HG03378 (cell line): ENCODE measurements around the gene TTYH2.
"Not testable (repeated sequence)": the region's sequence is repeated elsewhere in the genome, so short reads cannot be mapped to it uniquely, and the experiment has no call there.

Experiments
- ATAC-seq: cut with Tn5 transposase; IDR thresholded peaks from one replicate; pipeline ENCODE4 v1.9.1; 2021; ENCODE audit warnings: mild to moderate bottlenecking, moderate library complexity; ENCODE audit not compliant: unreplicated experiment

TTYH2 gene

DNA sequence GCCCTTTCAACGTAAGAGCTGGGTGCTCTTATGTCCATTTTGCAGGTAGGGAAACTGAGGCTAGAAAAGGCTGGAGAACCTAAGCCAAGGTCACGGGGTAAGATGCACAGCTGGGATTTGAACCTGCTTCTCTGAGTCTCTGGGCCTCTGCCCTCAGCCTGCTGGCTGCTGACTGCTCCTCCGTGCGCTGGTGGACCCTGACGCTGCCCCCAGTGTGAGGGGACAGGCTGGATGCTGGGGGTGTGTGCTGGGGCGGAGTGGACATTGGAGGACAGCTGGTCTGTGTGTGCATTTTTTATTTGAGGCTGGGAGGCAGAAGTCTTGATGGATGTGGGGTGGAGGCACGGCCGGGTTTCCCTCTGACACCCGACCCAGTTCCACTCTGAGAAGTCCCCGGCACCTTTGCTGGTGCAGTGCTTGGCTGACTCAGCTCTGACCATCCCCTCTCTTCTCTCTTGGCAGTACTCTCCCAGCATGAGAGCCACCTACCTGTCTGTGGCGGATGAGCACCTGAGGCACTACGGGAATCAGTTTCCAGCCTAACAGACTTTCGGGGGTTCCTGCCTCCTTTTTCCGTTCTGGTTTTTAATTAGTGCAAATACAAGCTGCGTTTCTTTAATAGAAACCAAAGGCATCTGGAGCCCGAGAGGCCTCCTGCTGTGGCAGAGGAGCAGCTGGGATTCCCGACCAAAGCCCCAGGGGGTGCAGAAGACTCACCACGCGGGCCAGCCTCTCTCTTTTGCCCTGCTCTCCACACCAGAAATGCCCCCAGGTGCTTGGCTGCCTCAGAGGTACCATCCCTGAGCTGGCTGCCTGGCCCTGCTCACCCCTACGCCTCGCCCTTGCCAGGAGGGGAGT is 46.5 kb downstream of the TTYH2 start:
- no peak for ATAC-seq

DNA sequence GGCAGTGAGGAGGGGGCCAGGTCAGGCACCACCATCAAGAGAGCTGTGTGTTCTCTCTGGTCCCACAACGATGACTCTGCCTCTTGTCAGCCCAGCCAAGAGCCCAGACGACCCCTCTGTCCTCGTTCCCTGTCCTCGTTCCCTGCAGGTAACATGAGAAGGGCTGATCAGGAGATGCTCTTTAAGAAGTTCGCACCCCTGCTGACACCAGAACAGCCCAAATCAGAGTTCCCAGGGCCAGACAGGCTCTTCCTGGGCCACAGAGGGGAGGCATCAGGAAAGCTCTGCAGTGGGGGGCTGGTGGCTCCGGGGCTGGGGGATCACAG is 47.1 kb downstream of the TTYH2 start:
- ATAC-seq, result no peak

DNA sequence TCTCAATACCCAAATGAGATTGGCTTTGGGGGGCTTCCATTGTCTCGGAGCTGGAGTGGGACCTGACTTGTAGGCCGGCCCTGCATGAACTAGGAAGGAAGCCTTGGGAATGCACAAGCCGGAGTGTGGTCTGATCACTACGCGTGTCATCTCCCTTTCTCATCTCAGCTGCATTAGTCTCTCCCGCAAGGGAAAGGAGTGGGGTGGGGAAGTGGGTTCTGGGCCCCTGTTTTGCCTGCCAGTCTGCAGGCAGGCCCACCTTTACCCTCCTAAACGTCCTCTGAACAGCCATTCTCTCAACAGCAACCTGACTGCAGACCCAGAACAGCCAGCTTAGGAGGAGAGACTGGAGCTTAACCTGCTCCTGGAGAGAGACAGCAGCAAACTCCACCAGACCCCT is 49.2 kb downstream of the TTYH2 start:
- ATAC-seq, result no peak

DNA sequence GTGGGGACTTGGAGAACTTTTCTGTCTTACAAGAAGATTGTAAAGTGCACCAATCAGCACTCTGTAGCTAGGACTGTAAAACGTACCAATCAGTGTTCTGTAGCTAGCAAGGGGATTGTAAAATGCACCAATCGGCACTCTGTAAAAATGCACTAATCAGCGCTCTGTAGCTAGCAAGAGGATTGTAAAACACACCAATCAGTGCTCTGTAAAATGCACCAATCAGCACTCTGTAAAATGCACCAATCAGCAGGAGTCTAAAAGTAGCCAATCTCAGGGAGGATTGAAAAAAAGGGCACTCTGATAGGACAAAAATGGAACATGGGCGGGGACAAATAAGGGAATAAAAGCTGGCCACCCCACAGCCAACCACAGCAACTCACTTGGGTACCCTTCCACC is 53.7 kb downstream of the TTYH2 start:
- ATAC-seq, result not testable (repeated sequence)

DNA sequence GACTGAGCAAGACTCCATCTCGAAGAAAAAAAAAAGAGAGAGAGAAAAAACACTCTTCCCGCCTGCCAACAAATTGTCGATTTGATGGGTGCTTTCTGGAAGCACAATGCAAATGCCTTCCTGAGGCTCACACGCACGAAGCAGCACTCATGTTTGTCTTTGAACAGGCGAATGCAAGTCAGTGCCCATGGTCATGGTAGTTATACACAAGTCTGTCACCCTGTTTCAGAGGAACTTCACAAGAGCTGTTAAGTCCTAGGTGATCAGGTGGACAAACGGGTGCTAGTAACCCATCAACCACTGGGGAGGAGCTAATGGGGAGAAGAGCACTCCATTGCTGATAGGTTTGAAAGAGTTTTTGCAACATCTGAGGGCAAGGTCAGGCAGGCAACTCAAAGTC is 54.2 kb downstream of the TTYH2 start:
- no peak for ATAC-seq

DNA sequence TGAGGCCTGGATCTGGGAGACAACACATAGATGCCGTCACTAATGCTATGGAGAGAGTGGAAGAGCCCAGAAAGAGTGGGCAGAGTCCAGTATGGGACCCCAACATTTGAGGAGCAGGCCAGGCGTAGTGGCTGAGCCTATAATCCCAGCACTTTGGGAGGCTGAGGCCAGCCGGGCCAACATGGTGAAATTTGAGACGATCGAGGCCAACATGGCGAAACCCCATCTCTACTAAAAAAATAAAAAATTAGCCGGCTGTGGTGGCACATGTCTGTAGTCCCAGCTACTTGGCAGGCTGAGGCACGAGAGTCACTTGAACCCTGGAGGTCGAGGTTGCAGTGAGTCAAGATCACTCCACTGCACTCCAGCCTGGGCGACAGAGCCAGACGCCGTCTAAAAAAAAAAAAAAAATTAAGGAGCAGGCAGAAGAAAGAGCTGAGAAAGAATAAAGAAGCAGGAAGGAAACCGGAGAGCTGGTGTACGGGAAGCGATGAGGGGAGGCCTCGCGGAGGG is 54.7 kb downstream of the TTYH2 start:
- no peak for ATAC-seq

DNA sequence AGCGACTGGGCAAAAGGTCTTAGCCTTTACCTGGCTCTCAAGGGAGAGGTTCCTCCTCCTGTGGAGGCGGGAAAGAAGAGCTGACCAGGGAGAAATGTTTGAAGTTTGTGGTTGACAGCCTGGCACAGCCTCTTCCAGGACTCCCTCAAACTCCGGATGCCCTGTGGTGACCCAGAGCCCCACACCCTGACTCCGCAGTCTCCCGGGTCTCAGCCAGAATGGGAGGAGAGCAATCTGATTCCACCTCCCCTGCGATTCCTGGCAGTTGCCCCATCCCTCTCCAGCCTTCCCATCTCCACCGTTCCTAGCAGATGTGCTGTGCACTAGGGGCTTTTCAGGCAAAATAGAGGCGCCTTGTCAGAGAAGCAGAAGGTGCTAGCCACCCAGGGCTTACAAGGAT is 55.2 kb downstream of the TTYH2 start:
- ATAC-seq, result no peak

DNA sequence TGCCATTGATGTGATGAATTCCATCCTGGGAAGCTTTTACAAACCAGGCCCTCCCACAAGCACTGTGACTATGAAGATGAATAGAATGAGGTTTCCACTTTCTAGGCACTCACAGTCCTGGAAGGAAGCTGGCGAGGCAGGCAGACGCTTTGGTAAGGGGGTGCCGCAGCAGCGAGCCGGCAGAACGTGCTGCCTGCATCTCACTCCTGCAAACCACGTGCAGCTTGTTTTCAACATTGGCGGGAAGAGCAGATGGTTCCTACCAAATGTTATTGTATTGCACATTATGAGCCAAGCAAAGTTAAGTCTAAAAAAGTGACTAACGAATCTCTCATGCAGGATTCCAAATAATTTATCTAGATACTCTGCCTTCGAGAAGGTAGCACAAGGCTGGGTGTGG is 57.0 kb downstream of the TTYH2 start:
- ATAC-seq, result no peak

DNA sequence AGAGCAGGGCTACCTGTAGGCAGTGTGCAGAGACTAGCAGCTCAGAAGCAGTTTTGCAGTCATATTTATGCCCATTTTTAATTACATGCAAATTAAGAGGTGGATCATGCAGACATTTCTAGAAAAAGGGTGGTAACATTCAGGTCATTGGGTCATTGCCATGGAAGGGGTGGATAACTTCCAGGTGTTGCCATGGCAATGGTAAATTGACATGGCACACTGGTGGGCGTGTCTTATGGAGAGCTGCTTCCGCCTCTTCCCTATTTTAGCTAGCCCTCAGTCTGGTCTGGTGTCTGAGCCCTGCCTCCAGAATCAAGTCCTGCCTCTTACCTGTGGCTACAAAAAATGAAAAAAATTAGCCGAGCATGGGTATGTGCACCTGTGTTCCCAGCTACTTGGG is 57.9 kb downstream of the TTYH2 start:
- no peak for ATAC-seq

DNA sequence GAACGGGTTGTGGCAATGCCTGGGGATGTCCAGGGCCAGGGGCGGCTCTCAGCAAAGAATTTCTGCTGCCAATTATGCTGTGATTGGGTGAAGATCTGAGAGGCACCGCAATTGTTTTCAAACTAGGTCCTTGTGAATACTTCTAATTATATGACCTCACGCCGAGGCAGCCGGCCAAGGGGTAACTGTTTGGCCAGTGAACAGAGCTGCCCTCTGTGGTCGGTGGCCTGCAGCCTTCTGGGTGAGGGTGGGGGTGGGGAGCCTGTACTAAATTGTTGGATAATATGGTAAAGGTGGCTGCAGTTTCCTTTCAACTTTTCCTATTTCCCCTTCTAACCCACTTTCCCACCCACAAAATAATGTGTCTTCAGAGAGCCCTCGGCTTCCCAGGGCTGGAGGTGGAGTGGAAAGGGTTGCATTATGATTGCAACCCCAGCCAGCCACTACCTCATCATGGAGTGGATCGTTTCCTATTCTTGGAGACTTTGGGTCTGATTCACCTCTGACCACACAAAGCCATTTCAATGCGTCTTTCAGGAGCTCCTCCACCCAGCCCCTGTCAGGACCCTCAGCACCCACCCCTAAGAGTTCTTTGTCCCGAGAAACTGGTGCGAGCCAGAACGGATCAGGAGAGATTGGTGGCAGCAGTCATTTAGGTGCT is 58.7 kb downstream of the TTYH2 start:
- no peak for ATAC-seq

DNA sequence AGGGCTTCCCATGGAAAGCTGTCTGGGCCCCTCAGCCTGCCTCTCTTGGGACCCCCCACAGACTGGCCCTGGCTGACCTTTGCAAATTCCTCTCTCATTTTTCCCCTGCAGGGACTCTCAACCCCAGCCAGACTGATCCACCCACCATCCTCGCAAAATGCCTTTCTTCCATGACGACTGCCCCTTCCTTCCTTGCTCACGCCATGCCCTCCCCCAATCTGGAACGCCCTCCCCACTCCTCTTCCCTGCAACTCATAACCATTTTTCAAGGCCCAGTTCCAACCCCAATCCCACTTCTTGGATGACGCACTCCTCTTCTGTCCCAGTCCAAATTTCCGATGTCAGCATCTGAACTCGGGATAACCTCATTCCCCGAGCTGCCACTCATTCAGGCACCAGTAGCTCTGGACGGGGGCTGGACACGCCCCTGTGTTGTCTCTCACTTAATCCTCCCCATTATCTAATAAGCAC is 59.4 kb downstream of the TTYH2 start:
- no peak for ATAC-seq

DNA sequence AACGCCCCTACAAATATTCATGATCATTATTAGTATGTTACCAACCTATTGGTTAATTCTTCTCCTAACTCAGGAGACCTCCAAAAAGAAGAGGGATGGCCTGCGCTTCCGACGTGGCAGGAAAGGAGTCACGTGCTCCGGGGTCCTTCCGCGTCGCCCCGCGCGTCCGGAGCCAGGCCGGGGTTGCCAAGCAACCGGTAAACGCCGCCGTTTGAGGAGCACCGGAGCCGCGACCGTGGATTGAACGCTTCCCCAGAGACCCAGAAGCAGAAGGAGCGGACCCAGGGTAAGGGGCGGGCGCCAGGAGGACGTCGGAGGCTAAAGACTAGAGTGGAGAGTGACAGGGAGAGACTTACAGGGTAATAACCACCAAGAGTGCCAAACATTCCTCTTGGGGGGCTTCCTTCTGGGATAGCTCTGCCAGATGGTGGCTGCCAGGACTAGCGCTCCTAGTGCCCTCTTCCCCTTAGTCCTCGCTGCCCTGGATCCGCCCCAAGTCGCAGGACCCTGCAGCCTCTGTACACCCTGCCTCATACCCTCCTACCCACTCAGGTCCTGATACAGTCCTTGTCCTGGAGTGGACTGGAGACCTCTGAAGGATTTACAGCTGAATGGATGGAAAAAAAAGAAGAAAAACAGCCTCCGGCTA is 60.8 kb downstream of the TTYH2 start, which contains the start of gene DNAI2:
TSS of gene DNAI2 (plus strand) at position 175 of the 649 bp plus-strand sequence. CDS start 7,584 bp downstream, outside the sequence.
- ATAC-seq, result no peak

DNA sequence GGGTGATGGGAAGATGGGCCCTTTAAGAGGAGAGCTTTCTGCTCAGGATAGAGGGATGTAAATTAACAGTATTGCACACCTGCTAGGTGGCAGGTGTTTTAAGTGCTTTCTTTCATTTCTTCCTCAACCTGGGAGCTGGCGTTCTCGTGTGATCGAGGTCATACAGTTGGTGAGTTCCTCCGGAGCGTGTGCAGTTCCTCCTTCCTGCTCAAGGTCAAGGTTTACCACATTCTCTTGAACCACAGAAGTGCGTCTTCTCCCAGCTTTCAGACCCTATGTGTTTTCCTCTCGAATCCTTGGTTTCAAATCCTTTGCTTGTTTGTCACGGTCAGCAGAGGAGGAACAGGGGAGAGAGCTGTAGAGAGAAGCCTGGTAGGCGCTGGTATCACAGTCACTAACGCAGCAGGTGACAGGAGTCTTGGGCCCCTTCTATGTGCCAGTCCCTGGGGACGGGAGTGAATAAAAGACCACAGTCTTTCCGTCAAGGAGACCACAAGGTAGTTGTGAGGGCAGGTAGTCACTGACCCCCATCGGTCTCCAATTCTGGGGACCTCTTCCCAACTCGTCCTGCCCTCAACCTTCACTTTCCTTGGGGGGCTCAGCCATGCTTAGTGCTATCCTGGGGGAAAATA is 61.5 kb downstream of the TTYH2 start:
- no peak for ATAC-seq

DNA sequence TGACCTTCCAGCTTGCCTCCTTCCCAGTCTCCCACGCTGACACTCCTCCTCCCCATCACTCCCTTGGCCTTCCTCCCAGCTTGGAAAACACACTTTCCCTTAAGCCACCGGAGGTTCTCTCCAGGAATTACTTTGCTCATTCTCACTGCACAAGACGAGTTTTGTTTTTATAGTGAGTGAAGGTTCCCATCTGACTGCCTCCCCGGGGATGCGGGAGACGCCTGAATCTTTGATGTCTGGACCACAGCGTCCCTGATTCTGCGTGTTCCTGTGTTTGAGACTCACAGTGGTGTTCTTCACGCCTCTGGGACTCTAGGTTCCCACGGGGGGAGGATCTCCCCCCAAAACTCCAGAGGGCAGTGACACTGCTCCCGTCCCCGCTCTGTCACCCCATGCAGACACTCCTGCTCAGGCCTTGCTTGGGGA is 62.7 kb downstream of the TTYH2 start:
- ATAC-seq, result no peak

DNA sequence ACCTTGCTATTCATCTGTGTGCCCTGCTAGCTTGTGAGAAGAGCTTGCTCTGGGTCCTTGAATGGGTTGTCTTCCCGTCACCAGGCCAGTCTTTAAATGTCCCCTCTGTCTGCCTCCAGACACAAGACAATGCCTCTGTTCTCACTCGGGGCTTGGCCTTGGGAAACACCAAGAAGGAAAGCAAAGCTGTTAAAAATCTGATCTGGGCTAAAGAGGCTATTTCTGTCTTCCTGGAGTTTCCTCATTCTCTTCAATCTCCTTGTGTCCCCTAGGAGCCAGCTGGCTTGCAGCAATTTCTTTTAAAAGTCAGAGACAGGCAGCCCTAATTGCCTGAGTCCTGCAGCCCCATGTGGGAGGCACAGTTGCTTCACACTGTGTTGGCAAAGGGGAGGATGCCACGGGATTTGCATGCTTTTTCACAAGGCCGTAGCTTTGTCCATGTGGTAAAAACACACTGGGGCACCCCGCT is 63.2 kb downstream of the TTYH2 start:
- no peak for ATAC-seq

DNA sequence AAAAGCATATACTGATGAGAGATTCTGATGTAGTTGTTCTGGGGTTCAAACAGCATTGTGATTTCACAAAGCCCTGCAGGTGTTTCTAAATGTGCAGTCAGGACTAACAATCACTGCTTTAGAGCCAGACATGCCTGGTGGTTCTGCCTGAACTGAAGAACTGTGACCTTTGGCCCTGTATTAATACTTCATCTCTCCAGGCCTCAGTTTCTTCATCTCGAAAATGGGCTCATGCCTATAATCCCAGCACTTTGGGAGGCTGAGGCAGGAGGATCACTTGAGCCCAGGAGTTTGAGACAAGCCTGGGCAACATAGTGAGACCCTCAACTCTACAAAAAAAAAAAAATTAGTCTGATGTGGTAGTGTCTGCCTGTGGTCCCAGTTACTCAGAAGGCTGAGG is 64.6 kb downstream of the TTYH2 start:
- ATAC-seq, result no peak

DNA sequence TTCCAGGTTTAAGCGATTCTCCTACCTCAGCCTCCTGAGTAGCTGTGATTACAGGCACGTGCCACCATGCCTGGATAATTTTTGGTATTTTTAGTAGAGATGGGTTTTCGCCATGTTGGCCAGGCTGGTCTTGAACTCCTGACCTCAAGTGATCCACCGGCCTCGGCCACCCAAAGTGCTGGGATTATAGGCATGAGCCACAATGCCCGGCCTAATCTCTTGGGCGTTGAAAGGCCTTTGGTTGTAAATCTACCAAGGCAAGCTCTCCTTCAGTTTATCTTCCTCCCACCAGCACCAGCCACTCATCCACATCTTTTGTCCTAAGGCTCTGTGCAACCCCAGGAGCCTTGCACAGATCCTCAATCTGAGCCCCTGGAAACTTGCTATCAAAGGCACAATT is 66.2 kb downstream of the TTYH2 start:
- ATAC-seq, result not testable (repeated sequence)

DNA sequence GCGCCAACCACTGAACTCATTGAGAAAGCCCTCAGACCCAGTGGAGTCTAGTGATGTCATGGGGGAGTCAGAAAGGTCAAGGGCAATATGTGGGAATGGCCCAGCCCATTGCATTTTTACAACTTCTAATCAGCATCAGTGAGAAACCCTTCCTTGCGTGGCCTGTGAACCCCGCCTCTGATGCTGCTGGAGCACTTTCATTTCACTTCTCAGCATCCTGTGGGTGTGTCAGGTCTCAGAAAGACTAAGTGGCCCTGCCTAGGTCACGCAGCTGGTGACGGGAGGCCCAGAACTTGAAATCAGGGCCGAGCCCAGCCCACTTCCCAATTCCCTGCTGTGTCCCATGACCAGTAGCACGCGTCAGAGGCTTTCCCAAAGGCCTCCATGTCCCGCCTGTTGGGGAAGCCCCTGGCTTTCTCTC is 66.7 kb downstream of the TTYH2 start:
- ATAC-seq, result peak; percentile 48

DNA sequence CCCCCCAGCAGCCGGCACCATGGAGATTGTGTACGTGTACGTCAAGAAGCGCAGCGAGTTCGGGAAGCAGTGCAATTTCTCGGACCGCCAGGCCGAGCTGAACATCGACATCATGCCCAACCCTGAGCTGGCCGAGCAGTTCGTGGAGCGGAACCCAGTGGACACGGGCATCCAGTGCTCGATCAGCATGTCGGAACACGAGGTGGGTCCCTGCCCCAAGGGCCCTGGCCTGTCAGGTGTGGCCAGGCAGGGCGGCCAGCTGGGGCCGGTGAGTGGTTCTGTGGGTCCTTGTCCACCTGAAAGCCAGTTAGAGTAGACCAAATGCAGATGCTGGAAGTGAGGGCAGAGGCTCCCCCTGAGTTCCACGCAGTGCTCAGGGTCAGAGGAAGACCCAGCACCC is 68.4 kb downstream of the TTYH2 start:
- ATAC-seq, result no peak

DNA sequence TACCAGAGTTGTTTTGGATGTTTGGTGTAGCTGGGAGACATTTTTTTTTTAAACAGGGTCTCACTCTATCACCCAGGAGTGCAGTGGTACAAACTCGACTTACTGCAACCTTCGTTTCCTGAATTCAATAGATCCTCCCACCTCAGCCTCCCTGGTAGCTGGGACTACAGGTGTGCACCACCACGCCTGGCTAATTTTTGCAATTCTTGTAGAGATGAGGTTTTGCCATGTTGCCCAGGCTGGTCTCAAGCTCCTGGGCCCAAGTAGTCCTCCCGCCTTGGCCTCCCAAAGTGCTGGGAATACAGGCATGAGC is 68.9 kb downstream of the TTYH2 start:
- ATAC-seq, result not testable (repeated sequence)
